Activated effector memory CD4-positive, alpha-beta T cell treated with Interleukin-2 at 50 U/mL for 16 hours (primary cell): ENCODE results near the gene MAP2K7.

Experiments
- DNase-seq: peaks from one replicate; pipeline ENCODE4 v3.0.0-alpha.2; 2020

MAP2K7 gene

DNA sequence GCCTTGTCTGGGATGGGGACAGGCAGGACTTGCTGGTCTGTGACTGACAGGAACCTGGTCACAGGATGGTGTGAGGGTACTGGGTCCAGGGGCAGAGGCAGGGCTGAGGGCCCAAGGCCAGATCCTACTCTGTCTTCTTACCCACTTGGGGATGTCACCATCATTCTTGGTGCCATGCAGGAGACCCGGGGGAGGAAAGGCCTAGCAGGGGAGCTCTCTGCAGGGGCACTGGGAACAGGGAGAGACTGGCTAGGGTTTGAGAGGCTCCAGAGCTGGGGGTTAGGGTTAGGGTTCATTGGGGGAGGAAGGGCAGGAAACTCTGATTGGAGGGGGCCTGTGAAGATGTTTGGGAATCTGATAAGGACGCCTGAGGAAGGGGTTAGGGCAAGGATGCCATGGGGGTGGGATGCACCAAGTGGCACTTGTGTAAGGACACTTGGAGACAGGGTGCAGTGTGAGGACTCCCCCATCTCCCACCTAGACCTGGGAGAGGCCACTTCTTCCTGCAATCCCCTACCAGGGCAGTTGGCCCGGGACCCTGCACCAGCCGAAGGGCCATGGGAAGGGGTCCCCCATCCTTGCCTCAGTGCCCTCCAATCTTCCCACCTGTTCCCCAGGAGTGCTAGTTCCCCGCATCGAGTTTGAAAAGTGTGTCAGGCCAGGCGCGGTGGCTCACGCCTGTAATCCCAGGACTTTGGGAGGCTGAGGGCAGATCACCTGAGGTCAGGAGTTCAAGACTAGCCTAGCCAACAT lies 36.4 kb upstream of the MAP2K7 start:
- no peak for DNase-seq

DNA sequence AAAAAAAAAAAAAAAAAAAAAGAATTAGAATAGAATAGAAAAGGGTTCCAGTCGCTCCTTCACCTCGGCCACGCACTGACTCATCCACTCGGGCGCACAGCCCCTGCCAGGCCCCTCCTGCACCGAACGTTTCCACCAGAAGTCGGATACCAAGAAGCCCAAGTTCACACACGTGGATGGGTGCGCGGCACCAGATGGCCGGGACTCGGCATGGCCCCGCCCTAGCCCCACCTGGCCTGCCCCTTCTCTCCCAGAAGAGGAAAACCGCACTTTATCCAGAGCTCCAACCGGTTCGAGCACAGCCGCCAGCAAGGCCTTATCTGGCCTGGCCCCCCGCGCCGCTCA lies 35.4 kb upstream of the MAP2K7 start:
- no peak for DNase-seq

DNA sequence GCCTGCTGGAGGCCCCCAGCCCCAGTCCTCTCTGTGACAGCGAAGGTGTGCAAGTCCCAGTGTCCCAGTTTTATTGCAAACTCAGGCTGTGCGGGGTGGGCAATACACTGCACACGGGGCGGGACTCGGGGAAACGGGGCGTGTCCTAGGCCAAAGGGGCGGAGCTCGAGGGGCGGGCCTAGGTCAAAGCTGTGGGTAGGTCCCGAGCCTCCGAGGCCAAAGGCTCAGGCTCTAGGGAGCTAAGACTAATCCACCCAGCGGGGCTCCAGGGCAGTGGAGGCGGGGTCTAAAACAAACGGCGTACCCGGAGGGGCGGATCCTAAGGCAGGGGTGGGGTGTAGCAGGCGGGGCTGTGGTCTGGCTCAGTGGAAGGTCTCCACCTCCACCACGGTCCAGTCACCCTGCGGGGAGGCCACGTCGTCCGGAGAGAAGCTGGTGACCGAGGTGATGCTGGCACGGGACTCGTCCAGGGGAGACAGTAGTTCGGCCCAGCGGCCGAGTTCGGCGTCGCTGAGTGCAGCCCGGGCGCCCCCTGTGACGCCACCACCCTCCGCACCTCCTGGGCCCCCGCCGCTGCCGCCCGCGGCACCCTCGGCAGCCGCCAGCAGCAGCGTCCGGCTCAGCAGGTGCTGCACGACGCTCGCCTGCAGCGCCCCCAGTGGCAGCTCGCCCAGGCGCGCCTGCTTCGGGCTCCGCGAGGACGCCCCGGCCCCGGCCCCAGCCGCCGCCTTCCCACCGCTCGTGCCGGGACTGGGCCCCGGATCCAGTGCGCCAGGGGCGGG lies 34.8 kb upstream of the MAP2K7 start:
- DNase-seq, result peak; percentile 80

DNA sequence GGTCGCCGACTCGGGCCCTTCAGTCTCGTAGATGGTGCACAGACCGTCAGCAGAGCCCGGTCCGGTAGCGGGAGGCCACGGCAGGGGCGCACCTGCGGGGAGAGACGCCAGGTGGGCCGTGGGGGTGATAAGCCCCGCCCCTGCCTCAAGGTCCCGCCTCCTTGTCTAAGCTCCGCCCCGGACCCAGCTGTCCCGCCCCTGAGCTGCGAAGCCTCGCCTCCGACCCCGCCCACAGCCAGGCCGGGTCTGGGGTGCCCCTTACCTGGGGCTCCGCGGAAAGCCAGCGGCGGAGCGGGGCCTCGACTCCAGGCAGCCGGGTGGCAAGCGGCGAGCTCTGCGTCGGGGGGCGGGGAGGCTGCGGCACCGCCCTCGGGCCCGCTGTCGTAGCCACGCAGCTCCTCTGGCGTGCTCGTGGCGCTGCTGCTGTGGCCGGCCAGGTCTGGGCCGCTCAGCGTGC lies 34.2 kb upstream of the MAP2K7 start:
- peak; percentile 76 for DNase-seq

DNA sequence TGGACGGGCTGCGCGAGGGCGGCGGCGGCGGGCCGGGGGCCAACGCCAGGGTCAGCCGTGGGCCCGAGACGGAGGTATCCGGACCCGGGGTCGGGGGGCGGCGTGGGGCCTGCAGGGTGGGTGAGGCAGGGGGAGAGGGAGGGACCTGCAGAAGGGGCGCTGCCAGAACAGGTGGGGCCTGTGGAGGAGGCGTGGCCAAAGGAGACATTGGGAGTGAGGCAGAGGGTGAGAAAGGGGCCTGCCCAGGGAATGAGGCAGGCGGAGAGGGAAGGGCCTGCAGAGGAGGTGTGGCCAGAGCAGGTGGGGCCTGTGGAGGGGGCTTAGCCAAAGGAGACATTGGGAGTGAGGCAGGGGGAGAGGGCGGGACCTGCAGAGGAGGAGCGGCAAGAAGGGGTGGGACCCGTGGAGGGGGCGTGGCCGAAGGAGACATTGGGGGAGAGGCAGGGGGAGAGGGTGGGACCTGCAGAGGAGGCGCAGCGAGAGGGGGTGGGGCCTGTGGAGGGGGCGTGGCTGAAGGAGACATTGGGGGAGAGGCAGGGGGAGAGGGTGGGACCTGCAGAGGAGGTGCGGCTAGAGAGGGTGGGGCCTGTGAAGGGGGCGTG lies 33.7 kb upstream of the MAP2K7 start:
- DNase-seq, result peak; percentile 33

DNA sequence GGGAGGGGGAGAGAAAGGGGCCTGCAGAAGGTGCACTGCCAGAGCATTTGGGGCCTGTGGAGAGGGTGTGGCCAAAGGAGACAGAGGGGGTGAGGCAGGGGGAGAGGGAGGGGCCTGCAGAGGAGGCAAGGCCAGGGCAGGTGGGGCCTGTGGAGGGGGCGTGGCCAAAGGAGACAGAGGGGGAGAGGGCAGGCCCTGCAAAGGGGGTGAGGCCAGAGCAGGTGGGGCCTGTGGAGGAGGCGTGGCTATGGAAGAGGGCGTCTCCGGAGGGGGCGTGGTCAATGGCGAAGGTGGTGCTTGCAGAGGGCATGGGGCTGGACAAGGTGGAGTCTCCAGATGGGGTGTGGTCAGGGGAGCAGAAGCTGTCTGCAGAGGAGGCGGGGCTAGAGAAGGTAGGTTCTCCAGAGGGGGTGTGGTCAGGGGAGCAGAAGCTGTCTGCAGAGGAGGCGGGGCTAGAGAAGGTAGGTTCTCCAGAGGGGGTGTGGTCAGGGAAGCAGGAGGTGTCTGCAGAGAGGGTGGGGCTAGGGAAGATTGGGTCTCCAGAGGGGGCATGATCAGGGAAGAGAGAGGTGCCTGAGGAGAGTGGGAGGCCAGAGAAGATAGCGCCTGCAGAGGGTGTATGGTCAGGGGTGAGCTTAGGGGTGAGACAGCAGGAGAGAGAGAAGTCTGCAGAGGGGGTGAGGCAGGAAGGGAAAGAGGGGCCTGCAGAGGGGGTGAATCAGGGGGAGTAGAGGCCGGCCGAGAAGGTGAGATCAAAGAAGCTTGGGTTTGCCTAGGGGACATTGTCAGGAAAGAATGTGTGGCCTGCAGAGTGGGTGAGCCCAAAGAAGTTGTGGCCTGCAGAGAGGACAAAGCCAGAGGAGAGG lies 32.9 kb upstream of the MAP2K7 start:
- DNase-seq, result no peak

DNA sequence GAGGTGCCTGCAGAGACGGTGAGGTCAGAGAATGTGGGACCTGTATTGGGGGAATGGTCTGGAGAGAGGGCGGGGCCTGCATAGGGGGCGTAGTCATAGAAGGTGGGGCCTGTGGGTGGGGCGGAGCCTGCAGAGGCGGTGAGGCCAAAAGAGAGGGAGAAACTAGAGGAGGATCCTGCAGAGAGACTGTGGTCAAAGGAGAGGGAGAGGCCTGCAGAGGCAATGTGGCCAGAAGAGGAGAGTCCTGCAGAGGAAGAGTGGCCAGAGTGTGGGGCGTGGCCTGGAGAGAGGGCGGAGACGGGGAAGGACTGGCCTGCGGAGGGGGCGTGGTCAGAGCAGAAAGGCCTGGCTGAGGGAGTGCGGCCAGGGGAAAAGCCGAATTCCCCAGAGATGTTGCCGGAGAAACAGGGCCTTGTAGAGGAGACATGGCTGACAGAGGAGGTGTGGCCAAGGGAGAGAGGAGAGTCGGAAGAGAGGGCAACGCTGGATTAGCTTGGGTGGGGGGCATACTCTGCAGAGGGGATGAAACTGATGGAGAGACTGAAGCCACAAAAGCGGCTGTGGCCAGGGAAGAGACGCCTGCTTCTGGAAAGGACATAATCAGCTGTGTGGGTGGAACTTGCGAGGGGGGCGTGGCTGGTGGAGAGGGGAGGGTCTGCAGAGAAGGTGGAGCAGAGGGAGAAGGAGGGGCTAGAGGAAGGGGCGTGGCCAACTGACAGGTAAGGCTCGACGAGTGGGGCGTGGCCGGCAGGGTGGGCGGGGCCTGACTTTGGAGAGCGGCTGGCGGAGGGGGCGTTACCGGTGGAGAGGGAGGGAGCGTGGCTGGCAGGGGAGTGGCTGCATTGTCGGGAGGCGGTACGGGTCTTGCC lies 32.0 kb upstream of the MAP2K7 start:
- peak; percentile 53 for DNase-seq

DNA sequence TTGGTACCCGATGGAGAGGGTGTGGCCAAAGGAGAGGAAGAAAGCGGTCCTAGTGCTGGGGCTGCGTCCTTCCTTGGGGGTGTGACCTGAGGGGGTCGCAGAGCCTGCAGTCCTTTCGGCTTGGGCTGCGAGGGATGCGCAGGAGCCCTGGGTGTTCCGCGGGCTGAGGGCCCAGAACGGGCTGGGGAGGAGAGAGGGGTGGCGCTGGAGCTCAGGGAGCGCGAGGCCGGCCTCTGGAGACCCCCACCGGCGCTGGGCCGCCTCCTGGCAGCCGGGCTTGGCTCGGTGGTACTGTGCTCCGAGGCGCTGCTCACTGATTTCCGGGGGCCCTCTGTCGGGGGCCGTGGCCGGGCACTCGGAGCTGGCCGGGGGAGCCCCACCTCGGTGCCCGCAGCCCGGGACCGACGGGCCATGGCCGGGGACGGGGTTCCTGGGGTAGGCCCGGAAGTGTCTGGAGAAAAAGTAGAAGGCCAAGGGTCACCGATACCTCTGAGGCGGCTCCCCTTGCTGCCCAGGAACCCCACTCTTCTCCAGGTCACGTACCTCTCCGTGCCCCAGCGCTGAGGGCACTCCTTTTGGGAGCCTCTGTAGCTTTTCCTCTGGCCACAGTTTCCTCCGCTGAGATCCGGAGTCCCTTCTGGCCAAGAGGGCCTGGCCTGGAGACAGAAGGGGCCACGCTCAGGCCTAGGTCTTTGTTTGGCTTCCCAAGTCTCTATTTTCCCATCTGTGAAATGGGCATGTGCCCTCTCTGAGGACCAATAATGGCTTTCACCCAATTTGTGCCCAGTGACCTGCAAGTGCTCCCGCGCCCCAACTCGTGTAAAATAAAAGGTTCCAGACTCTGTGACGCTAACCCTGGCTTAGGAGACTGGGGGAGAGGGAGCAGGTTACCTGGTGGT lies 31.1 kb upstream of the MAP2K7 start:
- no peak for DNase-seq

DNA sequence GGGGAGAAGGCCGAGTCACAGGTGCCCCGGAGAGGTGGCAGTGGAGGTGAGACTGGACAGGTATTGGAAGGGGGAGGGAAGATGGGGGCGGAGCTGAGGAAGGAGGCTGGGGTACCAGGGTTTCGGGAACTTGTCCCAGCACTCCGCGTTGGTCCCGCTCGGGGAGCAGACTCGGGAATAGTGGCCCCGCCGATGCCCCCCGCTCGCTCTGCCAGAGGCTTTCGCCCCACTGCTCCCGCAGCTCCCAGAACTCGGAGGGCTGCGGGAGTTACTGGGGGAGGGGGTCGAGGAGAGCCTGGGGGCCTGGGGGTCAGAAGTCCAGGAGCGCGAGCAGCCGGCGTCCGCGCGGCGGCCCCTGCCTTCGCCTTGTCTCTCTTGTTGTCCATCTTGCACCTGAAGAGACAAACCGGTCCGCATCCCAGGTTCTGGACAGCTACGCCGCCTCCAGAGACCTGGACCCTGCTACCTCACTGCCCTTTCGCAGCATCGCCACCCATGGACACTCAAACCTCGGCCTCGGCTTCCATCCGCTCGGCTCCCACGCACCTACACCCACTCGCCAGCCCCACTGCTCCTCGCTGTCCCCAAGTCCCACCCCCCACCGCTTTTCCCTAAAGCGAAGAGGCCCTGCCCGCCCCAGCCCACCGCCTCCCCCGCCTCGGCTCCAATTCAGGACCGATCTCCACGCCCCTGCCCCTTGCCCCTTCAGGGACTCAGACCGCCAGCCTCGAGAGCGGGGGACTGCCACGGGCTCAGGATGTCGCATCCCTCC lies 30.2 kb upstream of the MAP2K7 start:
- no peak for DNase-seq

DNA sequence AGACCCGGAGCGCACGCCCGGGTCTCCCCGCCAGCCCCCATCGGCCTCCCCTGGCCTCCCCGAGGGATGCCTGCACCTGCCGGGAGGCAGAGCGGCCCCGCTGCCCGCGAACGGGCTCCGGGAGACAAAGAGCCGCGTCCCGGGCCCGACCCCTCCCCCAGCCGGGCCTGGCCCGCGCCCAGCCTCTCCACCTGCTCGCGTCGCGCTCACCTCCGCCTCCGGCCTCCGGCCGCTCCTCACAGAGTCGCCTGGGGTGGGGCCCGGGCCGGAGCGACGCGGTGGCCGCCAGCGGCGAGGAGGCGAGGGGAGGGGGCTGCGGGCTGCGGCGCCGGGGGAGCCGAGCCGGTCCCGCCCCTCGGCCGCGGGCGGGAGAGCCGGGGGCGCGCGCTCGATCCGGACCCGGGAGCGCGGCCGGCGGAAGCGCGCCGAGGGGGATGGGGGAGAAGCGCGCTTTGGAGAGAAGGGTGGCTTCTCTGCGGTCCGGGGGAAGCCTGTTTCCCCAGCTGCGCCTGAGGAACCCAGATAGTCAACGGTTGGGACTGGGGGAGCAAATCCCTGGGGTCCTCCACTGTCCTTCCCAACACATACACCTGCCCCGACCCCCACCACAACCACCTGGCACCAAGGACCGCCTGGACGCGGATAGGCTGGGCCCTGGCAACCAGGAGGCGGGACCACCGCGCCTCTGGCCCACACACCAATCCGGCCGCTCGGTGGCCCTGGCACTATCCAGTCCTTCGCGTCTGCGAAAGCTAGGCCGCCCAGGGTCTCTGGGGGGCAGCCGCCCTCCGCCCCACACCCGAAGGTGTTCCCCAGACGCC lies 29.4 kb upstream of the MAP2K7 start, which contains the start of gene PRR36:
PRR36 (minus strand) TSS at position 315 of the 821 bp plus-strand sequence. CDS start 701 bp downstream, outside the sequence.
- no peak for DNase-seq

DNA sequence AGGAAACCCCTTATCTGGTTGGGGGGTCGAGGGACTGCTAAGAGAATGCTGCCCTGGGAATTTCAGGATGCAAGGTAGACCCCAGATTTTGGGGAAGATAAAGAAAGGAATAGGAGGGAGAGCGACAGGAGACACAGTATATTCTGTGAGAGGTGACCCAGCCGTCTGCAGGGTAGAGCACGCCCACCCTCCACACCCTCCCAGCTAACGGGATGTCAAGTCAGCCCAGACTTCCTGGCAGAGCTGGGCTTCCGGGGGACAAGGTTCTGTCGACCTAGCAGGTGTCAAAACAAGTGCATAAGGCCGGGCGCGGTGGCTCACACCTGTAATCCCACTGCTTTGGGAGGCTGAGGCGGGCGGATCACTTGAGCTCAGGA lies 28.8 kb upstream of the MAP2K7 start:
- DNase-seq, result no peak

DNA sequence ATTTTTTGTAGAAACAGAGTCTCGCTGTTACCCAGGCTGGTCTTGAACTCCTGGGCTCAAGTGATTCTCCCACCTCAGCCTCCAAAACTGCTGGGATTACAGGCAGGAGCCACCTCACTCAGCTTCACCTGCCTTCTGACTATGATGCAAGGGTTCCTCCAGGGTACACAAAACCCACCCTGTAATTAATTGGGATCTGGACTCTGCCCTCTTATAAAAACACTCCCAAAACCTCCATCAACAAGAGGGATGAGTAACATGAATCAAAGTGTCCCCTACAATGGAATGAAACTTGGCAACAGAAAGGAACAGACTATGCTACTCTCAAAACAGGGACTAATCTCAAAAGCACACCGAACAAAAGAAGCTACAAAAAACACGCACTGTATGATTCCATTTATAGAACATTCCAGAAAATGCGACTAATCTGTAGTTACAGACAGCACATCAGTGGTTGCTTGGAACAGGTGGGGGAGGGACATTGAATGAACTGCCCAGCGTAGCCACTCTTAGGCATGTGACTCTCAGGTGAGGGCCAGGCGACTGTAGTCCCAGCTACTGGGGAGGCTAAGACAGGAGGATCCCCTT lies 26.3 kb upstream of the MAP2K7 start:
- no peak for DNase-seq

DNA sequence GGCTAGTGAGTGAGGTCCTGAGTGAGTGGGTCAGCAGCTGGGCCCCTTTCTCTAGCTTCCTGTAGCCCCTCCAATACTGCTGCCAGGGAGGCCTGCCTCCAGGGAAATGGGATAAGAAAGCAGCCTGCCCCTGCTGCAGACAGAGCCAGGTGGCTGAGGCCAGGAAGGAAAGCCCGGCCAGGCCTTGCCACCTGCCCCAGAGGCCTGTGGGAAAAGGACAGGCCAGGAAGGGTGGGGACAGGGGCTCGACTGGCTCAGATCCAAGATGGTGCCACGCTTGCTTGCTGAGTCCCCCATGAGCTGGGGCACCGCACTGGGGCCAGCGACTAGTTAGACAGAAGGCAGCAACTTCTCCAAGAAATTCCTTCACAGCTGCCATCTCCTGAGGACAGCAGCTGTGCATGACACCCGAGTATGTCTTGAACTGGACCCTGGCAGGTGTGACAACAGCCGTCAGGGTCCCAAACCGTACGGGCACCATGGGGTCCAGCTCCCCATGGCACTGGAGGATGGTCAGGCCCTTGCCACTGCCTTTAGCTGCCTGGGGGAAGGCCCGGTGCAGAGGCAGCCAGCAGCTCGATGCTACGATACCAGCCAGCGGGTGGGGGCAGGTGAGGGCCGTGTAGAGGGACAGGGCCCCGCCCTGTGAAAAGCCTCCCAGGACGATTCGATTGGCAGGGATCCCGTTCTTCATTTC lies 24.4 kb upstream of the MAP2K7 start:
- DNase-seq, result no peak

DNA sequence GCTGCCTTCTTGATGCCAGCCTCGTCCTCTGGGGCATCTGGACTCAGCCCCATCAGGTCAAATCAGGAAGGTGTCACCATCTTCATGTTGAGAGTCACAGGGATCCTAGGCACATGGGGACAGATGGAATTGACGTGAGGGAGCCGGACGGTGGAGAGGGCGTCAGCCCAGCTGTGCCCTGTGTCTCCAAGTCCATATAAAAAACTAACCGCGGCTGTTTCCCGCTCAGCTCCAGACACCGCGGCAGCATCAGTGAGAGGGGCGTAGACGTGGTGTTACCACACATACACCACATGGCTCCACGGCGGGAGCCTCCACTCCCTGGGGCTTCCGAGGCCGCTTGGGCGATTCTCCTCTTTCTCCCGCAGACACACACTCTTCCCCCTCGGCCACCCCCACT lies 23.8 kb upstream of the MAP2K7 start:
- DNase-seq, result no peak

DNA sequence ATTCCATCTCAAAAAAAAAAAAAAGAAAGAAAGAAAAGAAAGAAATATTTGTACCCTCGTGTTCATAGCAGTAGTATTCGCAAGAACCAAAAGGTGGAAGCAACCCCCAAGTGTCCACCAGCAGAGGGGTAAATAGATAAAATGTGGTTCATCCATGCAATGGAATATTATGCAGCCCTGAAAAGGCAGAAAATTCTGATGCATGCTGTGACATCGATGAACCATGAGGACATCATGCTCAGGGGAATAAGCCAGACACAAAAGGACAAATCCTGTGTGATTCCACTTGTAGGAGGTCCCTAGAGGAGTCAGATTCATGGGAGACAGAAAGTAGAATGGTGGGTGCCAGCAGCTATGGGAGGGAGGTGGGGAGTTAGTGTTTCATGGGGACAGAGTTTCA lies 21.8 kb upstream of the MAP2K7 start:
- DNase-seq, result no peak

DNA sequence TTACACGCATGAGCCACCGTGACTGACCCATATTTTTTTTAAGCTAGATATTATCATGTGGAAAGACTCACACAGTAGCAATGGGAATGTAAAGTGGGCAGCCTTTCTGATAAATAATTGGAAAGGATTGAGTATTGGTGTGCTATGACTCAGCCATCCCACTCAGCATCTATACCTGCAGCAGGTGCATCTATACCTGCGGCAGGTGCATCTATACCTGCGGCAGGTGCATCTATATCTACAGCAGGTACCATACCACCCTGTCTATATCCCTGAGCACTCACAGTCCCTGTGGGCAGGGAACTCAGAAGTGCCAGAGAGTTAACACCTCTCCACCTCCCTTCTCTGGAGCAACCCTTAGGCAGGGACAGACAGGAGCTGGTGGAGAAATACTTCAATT lies 20.6 kb upstream of the MAP2K7 start:
- no peak for DNase-seq

DNA sequence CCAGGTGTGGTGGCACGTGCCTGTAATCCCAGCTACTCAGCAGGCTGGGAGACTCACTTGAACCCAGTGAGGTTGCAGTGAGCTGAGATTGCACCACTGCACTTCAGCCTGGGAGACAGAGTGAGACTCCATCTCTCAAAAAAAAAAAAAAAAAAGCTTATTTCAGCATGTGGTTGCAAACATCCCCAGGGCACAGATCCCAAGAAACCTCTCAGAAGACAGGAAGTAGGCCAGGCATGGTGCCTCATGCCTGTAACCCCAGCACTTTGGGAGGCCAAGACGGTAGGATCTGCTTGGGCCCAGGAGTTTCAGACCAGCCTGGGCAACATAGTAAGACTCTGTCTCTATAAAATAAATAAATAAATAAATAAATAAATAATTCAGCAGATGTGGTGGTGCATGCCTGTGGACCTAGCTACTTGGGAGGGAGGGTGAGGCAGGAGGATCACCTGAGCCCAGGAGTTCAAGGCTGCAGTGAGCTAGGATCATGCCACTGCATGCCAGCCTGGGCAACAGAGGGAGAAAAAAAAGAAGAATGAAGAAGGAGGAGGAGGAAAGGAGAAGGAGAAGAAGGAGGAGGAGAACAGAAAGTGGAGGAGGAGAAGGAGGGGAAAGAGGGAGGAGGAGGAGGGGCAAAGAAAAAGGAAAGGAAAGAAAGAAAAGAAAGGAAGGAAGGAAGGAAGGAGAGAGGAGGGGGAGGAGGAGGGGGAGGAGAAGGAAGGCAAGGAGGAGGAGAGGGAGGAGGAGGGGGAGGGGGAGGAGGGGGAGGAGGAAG lies 19.7 kb upstream of the MAP2K7 start:
- no peak for DNase-seq
